Ovary (tissue), 3 donors: ENCODE data around the gene AFF4.

Source experiments
- CTCF ChIP-seq, 3 donors: fragments of 450-650 bp in 2 of 3; fragments of 200-600 bp in 1 of 3; IDR thresholded peaks; one replicate each; pipeline versions ENCODE4 v1.5.1 to v1.8.0; 2016 to 2022; ENCODE audit warnings: antibody characterized with exemption in 3 of 3, mild to moderate bottlenecking in 1 of 3
- EP300 ChIP-seq: sonication (generic); formaldehyde crosslinking; IDR thresholded peaks from one replicate; pipeline ENCODE4 v1.6.1; 2017; ENCODE audit warnings: antibody characterized with exemption
- POLR2A ChIP-seq: fragments of 450-650 bp; IDR thresholded peaks from one replicate; pipeline ENCODE4 v1.6.1; 2017; ENCODE audit warnings: antibody characterized with exemption, mild to moderate bottlenecking, moderate library complexity
- donor health status: DM: no; HTN: no; CAD: no.

- no peak for TF ChIP-seq CTCF (IDR thresholded peaks at IDR 0.05)
- no peak for TF ChIP-seq POLR2A
- TF ChIP-seq EP300, result no peak
Observed at GRCh38 chr5:132999246-132999645, 35.8 kb upstream of the AFF4 start.
